Measurements from ENCODE around the gene ZFP36L2.

ZFP36L2 gene, protein sequence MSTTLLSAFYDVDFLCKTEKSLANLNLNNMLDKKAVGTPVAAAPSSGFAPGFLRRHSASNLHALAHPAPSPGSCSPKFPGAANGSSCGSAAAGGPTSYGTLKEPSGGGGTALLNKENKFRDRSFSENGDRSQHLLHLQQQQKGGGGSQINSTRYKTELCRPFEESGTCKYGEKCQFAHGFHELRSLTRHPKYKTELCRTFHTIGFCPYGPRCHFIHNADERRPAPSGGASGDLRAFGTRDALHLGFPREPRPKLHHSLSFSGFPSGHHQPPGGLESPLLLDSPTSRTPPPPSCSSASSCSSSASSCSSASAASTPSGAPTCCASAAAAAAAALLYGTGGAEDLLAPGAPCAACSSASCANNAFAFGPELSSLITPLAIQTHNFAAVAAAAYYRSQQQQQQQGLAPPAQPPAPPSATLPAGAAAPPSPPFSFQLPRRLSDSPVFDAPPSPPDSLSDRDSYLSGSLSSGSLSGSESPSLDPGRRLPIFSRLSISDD

DNA sequence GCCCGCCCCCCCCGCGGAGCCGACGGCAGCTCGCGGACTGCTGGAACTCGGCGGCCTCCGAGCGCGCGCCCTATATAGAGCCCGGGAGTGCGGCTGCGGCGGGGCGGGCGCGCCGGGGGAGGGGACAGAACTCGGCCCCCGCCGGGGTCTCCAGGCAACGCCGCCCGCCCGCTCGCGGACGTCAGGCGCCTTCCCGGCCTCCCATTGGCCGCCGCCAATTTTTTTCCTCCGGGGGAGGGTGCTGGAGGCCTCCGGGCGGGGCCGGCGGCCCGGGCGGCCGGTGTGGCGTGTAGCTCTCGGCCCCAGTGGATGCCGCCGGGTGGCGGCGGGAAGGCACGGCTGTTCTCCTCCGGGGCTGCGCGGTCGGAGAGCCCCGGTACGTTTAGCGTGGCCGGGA is at the start of gene ZFP36L2:
Gene ZFP36L2 (minus strand): TSS at position 49 of the 397 bp plus-strand sequence. CDS start 291 bp downstream, outside the sequence.
- TF ChIP-seq, protein P1, sequence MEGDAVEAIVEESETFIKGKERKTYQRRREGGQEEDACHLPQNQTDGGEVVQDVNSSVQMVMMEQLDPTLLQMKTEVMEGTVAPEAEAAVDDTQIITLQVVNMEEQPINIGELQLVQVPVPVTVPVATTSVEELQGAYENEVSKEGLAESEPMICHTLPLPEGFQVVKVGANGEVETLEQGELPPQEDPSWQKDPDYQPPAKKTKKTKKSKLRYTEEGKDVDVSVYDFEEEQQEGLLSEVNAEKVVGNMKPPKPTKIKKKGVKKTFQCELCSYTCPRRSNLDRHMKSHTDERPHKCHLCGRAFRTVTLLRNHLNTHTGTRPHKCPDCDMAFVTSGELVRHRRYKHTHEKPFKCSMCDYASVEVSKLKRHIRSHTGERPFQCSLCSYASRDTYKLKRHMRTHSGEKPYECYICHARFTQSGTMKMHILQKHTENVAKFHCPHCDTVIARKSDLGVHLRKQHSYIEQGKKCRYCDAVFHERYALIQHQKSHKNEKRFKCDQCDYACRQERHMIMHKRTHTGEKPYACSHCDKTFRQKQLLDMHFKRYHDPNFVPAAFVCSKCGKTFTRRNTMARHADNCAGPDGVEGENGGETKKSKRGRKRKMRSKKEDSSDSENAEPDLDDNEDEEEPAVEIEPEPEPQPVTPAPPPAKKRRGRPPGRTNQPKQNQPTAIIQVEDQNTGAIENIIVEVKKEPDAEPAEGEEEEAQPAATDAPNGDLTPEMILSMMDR (IDR thresholded peaks at IDR 0.05; ENCODE audit: insufficient read depth, low read depth, low read length, missing control alignments) = no peak
- H3K4me3 ChIP-seq (ENCODE audit: low read depth, low read length) = peak within 1 kb of the TSS; percentile 96
- peak; percentile 98 for DNase-seq (ENCODE audit: low read depth)

GRCh38 chr2:43274721-43275120 is 48.3 kb upstream of the ZFP36L2 start:
- TF ChIP-seq, protein P1 (IDR thresholded peaks at IDR 0.05; ENCODE audit: insufficient read depth, low read depth, low read length, missing control alignments) = no peak
- no peak for DNase-seq (ENCODE audit: low read depth)
- H3K4me3 ChIP-seq (ENCODE audit: low read depth, low read length) = no peak overlapping the region

- H3K4me3 ChIP-seq (ENCODE audit: low read depth, low read length) = no peak overlapping the region
- DNase-seq (ENCODE audit: low read depth) = no peak
- TF ChIP-seq, protein P1 (IDR thresholded peaks at IDR 0.05; ENCODE audit: insufficient read depth, low read depth, low read length, missing control alignments) = no peak
Measured at GRCh38 chr2:43274055-43274454, 47.6 kb upstream of the ZFP36L2 start.

GRCh38 chr2:43273529-43273928 is 47.1 kb upstream of the ZFP36L2 start:
- no peak overlapping the region for H3K4me3 ChIP-seq (ENCODE audit: low read depth, low read length)
- peak; percentile 13 for DNase-seq (ENCODE audit: low read depth)
- TF ChIP-seq, protein P1 (IDR thresholded peaks at IDR 0.05; ENCODE audit: insufficient read depth, low read depth, low read length, missing control alignments) = no peak

GRCh38 chr2:43270930-43271615 is 44.7 kb upstream of the ZFP36L2 start:
- no peak for DNase-seq (ENCODE audit: low read depth)
- H3K4me3 ChIP-seq (ENCODE audit: low read depth, low read length) = no peak overlapping the region
- TF ChIP-seq, protein P1 (IDR thresholded peaks at IDR 0.05; ENCODE audit: insufficient read depth, low read depth, low read length, missing control alignments) = no peak

DNA sequence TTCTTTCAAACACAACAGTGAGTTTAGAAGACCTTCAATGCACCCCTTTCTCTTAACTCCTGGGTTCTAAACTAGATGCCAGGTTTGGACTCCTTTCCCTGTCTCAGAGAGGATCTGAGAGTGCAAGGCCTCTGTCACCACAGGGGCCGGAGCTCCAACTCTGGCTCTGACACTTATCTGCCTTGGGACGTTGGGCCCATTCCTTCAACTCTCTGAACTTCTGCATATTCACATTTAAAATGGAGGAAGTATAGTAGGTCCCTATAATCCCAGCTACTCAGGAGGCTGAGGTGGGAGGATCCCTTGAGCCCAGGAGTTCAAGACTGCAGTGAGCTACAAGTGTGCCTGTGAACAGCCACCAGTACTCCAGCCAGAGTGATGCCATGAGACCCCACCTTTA is 44.1 kb upstream of the ZFP36L2 start:
- TF ChIP-seq, protein P1 (IDR thresholded peaks at IDR 0.05; ENCODE audit: insufficient read depth, low read depth, low read length, missing control alignments) = no peak
- DNase-seq (ENCODE audit: low read depth) = no peak

More for the DNA sequence above, 44.1 kb upstream of the ZFP36L2 start:
- H3K4me3 ChIP-seq (ENCODE audit: low read depth, low read length) = no peak overlapping the region
